A549 (cell line): Measurements from ENCODE around the gene DLGAP1. TPM values are rescaled to one million over a fixed set of nuclear protein-coding genes. Genes with fewer than 3 reads are reported as not detected.

Source experiments
- ATAC-seq, 2 experiments: fragments of 200-7000 bp in 1 of 2; fragments of >200 bp in 1 of 2; cut with Nextera tagmentation in 1 of 2; cut with Tn5 transposase in 1 of 2; 3 replicates each; pipeline versions ENCODE4 v1.8.0 to v1.9.1; 2018 to 2020; ENCODE audit warnings: mild to moderate bottlenecking in 1 of 2, moderate library complexity in 1 of 2
- CTCF ChIA-PET: fragments of 300-600 bp; sonication (Branson Sonifier 250); formaldehyde crosslinking; extraction: SDS; loops from one replicate; lab custom pipeline; 2021; ENCODE audit warnings: antibody characterized with exemption, inconsistent platforms; lab: Yijun Ruan, JAX
- POLR2A ChIA-PET: fragments of 350-600 bp; formaldehyde crosslinking; extraction: SDS; loops from one replicate; lab custom pipeline; 2021; ENCODE audit warnings: antibody characterized with exemption, inconsistent platforms; lab: Yijun Ruan, JAX
- DNase-seq, 2 experiments: peaks; one replicate each; pipeline versions ENCODE4 v3.0.0 to v3.0.0-alpha.2; 2011 to 2016; ENCODE audit warnings: low read depth in 1 of 2, low spot score in 1 of 2
- FAIRE-seq: peaks from 2 replicates; lab custom pipeline; 2011; peaks lifted over from hg19 to GRCh38; lab: Jason Lieb, UNC
- H3K27ac ChIP-seq, 2 experiments: fragments of >200 bp; sonication (Bioruptor Twin); formaldehyde crosslinking; 3 replicates each; pipeline ENCODE4 v1.5.1; 2016 to 2017
- H3K4me1 ChIP-seq: fragments of >200 bp; sonication (Bioruptor Twin); formaldehyde crosslinking; 3 replicates; pipeline ENCODE4 v1.6.1; 2016
- H3K4me2 ChIP-seq: fragments of >200 bp; sonication (Bioruptor Twin); formaldehyde crosslinking; 3 replicates; pipeline ENCODE4 v1.6.1; 2016
- H3K4me3 ChIP-seq: fragments of >200 bp; sonication (Bioruptor Twin); formaldehyde crosslinking; 3 replicates; pipeline ENCODE4 v1.5.1; 2016
- H3K9me3 ChIP-seq: fragments of >200 bp; sonication (Bioruptor Twin); formaldehyde crosslinking; 3 replicates; pipeline ENCODE4 v1.6.1; 2016
- CBX2 ChIP-seq: fragments of 200-600 bp; sonication (generic); IDR thresholded peaks from 2 replicates; pipeline ENCODE4 v1.6.1; 2016; ENCODE audit warnings: low read depth, mild to moderate bottlenecking, borderline replicate concordance
- CBX8 ChIP-seq: fragments of 200-600 bp; sonication (generic); IDR thresholded peaks from 2 replicates; pipeline ENCODE4 v1.6.1; 2016
- EP300 ChIP-seq, 2 experiments: fragments of >200 bp; sonication (Bioruptor Twin); formaldehyde crosslinking; IDR thresholded peaks; 2 replicates in 1 of 2; 3 replicates in 1 of 2; pipeline ENCODE4 v1.6.1; 2016 to 2017
- FOSL2 ChIP-seq, 2 experiments: fragments of 450-650 bp in 1 of 2; fragments of >200 bp in 1 of 2; sonication (Bioruptor Twin) in 1 of 2; formaldehyde crosslinking; IDR thresholded peaks; 2 replicates each; pipeline versions ENCODE4 v1.5.0 to v1.6.1; 2016 to 2020; ENCODE audit warnings: mild to moderate bottlenecking in 1 of 2, moderate library complexity in 1 of 2
- FOXS1 ChIP-seq: fragments of 250-450 bp; sonication (Bioruptor Pico); IDR thresholded peaks from 2 replicates; pipeline ENCODE4 v1.5.0; 2020; ENCODE audit warnings: mild to moderate bottlenecking, moderate library complexity
- HOXB5 ChIP-seq: fragments of 250-450 bp; sonication (Bioruptor Pico); IDR thresholded peaks from 2 replicates; pipeline ENCODE4 v1.5.0; 2020; ENCODE audit warnings: mild to moderate bottlenecking, moderate library complexity
- MAFK ChIP-seq: fragments of 450-650 bp; IDR thresholded peaks from 2 replicates; pipeline ENCODE4 v1.6.1; 2014; ENCODE audit not compliant: partially characterized antibody
- MAZ ChIP-seq: fragments of 150-350 bp; IDR thresholded peaks from 2 replicates; pipeline ENCODE4 v1.6.1; 2014; ENCODE audit warnings: antibody characterized with exemption, low read depth, low read length, borderline replicate concordance
- MYC ChIP-seq: IDR thresholded peaks from 2 replicates; pipeline ENCODE4 v1.6.1; 2012; ENCODE audit warnings: mild to moderate bottlenecking, inconsistent platforms, low read length, improper control_type of control experiment, borderline replicate concordance
- NPAS2 ChIP-seq: fragments of 250-450 bp; sonication (Bioruptor Pico); IDR thresholded peaks from 2 replicates; pipeline ENCODE4 v1.8.0; 2022; ENCODE audit warnings: mild to moderate bottlenecking, moderate library complexity, borderline replicate concordance
- NR3C1 ChIP-seq: fragments of >200 bp; sonication (Bioruptor Twin); formaldehyde crosslinking; IDR thresholded peaks from 3 replicates; pipeline ENCODE4 v1.6.1; 2017
- POLR2A ChIP-seq: IDR thresholded peaks from 2 replicates; pipeline ENCODE4 v1.6.1; 2012; ENCODE audit warnings: mild to moderate bottlenecking, low read length
- POLR2AphosphoS2 ChIP-seq: conservative IDR thresholded peaks from 2 replicates; pipeline ENCODE4 v1.6.1; 2012; ENCODE audit warnings: low read length, improper control_type of control experiment, inconsistent platforms
- RAD21 ChIP-seq, 2 experiments: fragments of >200 bp in 1 of 2; sonication (Bioruptor Twin) in 1 of 2; formaldehyde crosslinking in 1 of 2; IDR thresholded peaks in 1 of 2; conservative IDR thresholded peaks in 1 of 2; 2 replicates in 1 of 2; 3 replicates in 1 of 2; pipeline ENCODE4 v1.6.1; 2012 to 2018; ENCODE audit warnings: inconsistent platforms in 1 of 2
- RCOR1 ChIP-seq: fragments of 150-350 bp; IDR thresholded peaks from 2 replicates; pipeline ENCODE4 v1.6.1; 2014; ENCODE audit warnings: antibody characterized with exemption, low read length, low read depth
- RNF2 ChIP-seq: fragments of 200-600 bp; sonication (generic); IDR thresholded peaks from 2 replicates; pipeline ENCODE4 v1.6.1; 2016; ENCODE audit warnings: low read depth, mild to moderate bottlenecking, antibody characterized with exemption, moderate library complexity, borderline replicate concordance
- TFCP2L1 ChIP-seq: fragments of 250-450 bp; sonication (Bioruptor Pico); IDR thresholded peaks from 2 replicates; pipeline ENCODE4 v1.5.0; 2021; ENCODE audit warnings: mild to moderate bottlenecking
- ZFP36 ChIP-seq: fragments of 450-650 bp; IDR thresholded peaks from 2 replicates; pipeline ENCODE4 v1.6.1; 2014; ENCODE audit warnings: borderline replicate concordance; ENCODE audit not compliant: partially characterized antibody
- ZNF302 ChIP-seq: fragments of 250-450 bp; sonication (Bioruptor Pico); IDR thresholded peaks from 2 replicates; pipeline ENCODE4 v1.9.0; 2021; ENCODE audit warnings: inconsistent platforms, mild to moderate bottlenecking, moderate library complexity
- WGBS: methylation state at CpG from one replicate; pipeline ENCODE4 v1.1.6; 2017; ENCODE audit errors: missing lambda C conversion rate; 5-methylcytosine and 5-hydroxymethylcytosine counted together
- polyA plus RNA-seq, 4 experiments: library from polyadenylated mRNA; depleted of rRNA in 3 of 4; stranded (reverse); fragments of >200 nt; fragmentation: RNase III in 1 of 4; extraction: RNeasy Plus Mini Kit Qiagen cat#74134 plus additional on column Dnase treatment in 1 of 4; gene quantifications; 2 replicates in 3 of 4; 3 replicates in 1 of 4; pipeline ENCODE4 v1.2.3, GENCODE V29; 2011 to 2017
- TF ChIP-seq, protein P1 (sequence below): IDR thresholded peaks from 2 replicates; pipeline ENCODE4 v1.6.1; 2012
- TF ChIP-seq, protein P2 (sequence below): IDR thresholded peaks from 2 replicates; pipeline ENCODE4 v1.6.1; 2012; ENCODE audit warnings: low read depth, borderline replicate concordance
- TF ChIP-seq, protein P3 (sequence below): fragments of 150-350 bp; IDR thresholded peaks from 2 replicates; pipeline ENCODE4 v1.6.1; 2014; ENCODE audit warnings: low read depth, mild to moderate bottlenecking, low read length

Gene DLGAP1
- polyA plus RNA-seq, 2 of the 4 experiments (the other 2 are of a cell fraction), result 0.04 to 0.12 TPM

DNA sequence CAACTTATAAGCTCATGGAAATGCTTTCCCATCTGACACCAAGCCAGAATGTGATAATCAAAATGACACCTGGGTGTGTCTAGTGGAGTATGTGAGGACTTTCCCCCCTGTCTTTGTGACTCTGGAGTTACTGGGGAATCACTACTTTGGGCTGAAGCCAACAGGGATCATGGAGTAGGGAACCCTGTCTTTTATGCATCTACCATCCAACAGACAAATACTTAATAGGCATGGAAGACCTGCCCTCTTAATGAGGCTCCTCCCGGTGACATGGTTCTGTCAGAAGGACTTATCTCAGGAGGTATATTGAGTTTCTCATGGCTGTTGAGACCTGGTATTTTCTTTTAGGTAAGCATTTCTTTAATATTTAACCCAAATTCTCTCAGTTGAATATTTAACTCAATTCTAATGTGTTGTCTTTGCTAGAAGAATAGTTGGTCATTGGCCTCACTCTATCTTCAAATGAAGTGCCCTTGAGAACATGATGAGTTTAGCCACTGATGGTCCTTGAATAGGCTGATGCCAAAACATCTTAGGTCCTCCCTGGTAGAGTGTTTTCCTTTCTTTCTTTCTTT, 963.0 kb downstream of the DLGAP1 start:
- H3K4me3 ChIP-seq, result no peak overlapping the region
- TF ChIP-seq ZNF302 (CRISPR knock-in tag), result no peak
- no peak for TF ChIP-seq MAZ
- no peak for TF ChIP-seq RNF2
- TF ChIP-seq, protein P1, sequence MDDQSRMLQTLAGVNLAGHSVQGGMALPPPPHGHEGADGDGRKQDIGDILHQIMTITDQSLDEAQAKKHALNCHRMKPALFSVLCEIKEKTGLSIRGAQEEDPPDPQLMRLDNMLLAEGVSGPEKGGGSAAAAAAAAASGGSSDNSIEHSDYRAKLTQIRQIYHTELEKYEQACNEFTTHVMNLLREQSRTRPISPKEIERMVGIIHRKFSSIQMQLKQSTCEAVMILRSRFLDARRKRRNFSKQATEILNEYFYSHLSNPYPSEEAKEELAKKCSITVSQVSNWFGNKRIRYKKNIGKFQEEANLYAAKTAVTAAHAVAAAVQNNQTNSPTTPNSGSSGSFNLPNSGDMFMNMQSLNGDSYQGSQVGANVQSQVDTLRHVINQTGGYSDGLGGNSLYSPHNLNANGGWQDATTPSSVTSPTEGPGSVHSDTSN, result no peak
- TF ChIP-seq POLR2AphosphoS2, result no peak
- TF ChIP-seq TFCP2L1 (CRISPR knock-in tag), result no peak
- TF ChIP-seq CBX2, result no peak
- TF ChIP-seq MYC, result no peak
- TF ChIP-seq RAD21 (conservative IDR thresholded peaks at IDR 0.05 in 1 of 2, IDR thresholded peaks at IDR 0.05 in 1 of 2), result no peak
- no peak for TF ChIP-seq HOXB5 (CRISPR knock-in tag)
- TF ChIP-seq, all 56 proteins: peak for 0
- no peaks in the 10 kb centered on the region for H3K4me1 ChIP-seq
- no peak overlapping the region for H3K27ac ChIP-seq
- 0% methylated on average over 1 of the region's 1 CpG for WGBS
- ATAC-seq (no peak), FAIRE-seq (no peak), DNase-seq (no peak)
- ChIA-PET POLR2A (no interaction called here), CTCF (no interaction called here)
- no peak overlapping the region for H3K4me2 ChIP-seq
- no peaks in the 10 kb centered on the region for H3K9me3 ChIP-seq

DNA sequence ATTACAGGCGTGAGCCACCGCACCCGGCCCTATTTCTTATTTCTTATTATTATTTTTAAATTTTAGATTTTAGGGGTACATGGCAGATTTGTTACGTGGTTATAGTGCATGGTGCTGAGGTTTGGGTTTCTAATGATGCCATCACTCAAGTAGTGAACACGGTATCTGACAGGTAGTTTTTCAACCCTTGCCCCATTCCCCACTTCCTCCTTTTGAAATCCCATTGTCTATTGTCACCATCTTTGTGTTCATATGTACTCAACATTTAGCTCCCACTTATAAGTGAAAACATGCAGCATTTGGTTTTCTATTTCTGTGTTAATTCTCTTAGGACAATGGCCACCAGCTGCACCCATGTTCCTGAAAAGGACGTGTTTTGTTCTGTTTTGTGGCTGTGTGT, 965.6 kb downstream of the DLGAP1 start:
- Histone ChIP-seq H3K4me1 (no peaks in the 10 kb centered on the region), H3K4me3 (no peak overlapping the region), H3K27ac (no peak overlapping the region), H3K4me2 (no peak overlapping the region), H3K9me3 (no peaks in the 10 kb centered on the region)
- FAIRE-seq, result no peak
- 94% methylated on average over 6 of the region's 6 CpGs for WGBS
- no peak for ATAC-seq
- ChIA-PET POLR2A (no interaction called here), CTCF (no interaction called here)
- TF ChIP-seq MAZ (no peak), ZFP36 (no peak), CBX8 (no peak), RAD21 (conservative IDR thresholded peaks at IDR 0.05 in 1 of 2, IDR thresholded peaks at IDR 0.05 in 1 of 2) (no peak), RCOR1 (no peak), CBX2 (no peak), FOSL2 (IDR thresholded peaks at IDR 0.05) (no peak), FOSL2 (CRISPR knock-in tag; IDR thresholded peaks at IDR 0.05) (no peak), POLR2A (no peak), FOXS1 (CRISPR knock-in tag) (no peak), EP300 (IDR thresholded peaks at IDR 0.05) (no peak), HOXB5 (CRISPR knock-in tag) (no peak), NR3C1 (no peak), NPAS2 (CRISPR knock-in tag) (no peak), MAFK (no peak)
- TF ChIP-seq, protein P2, sequence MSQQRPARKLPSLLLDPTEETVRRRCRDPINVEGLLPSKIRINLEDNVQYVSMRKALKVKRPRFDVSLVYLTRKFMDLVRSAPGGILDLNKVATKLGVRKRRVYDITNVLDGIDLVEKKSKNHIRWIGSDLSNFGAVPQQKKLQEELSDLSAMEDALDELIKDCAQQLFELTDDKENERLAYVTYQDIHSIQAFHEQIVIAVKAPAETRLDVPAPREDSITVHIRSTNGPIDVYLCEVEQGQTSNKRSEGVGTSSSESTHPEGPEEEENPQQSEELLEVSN, result no peak
- TF ChIP-seq, protein P3, sequence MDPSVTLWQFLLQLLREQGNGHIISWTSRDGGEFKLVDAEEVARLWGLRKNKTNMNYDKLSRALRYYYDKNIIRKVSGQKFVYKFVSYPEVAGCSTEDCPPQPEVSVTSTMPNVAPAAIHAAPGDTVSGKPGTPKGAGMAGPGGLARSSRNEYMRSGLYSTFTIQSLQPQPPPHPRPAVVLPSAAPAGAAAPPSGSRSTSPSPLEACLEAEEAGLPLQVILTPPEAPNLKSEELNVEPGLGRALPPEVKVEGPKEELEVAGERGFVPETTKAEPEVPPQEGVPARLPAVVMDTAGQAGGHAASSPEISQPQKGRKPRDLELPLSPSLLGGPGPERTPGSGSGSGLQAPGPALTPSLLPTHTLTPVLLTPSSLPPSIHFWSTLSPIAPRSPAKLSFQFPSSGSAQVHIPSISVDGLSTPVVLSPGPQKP, result no peak
- DNase-seq, result no peak
